HepG2 (cell line): ENCODE measurements around the gene SHFL. TPM values are rescaled to one million over a fixed set of nuclear protein-coding genes. Genes with fewer than 3 reads are reported as not detected.

Source experiments
- ATF7-NPFF ChIP-seq: sonication (generic); formaldehyde crosslinking; IDR thresholded peaks from 2 replicates; pipeline ENCODE4 v1.8.1; 2023; ENCODE audit warnings: mild to moderate bottlenecking, low read depth, missing genetic modification reagents, moderate library complexity
- ATRX ChIP-seq: sonication (generic); formaldehyde crosslinking; IDR thresholded peaks from 2 replicates; pipeline ENCODE4 v1.4.0; 2020; ENCODE audit warnings: missing genetic modification reagents, borderline replicate concordance
- GPN1 ChIP-seq: sonication (generic); formaldehyde crosslinking; IDR thresholded peaks from 2 replicates; pipeline ENCODE4 v1.5.1; 2020; ENCODE audit warnings: missing genetic modification reagents, borderline replicate concordance
- MED8 ChIP-seq: sonication (generic); formaldehyde crosslinking; IDR thresholded peaks from 2 replicates; pipeline ENCODE4 v1.8.1; 2023; ENCODE audit warnings: mild to moderate bottlenecking, missing genetic modification reagents; ENCODE audit not compliant: insufficient replicate concordance
- NONO ChIP-seq, 2 experiments: fragments of 450-650 bp in 1 of 2; sonication (generic) in 1 of 2; formaldehyde crosslinking in 1 of 2; IDR thresholded peaks in 1 of 2; conservative IDR thresholded peaks in 1 of 2; 2 replicates each; pipeline versions ENCODE4 v1.6.1 to v1.8.0; 2017 to 2022; ENCODE audit warnings: mild to moderate bottlenecking in 1 of 2, missing genetic modification reagents in 1 of 2, moderate library complexity in 1 of 2
- ZFP90 ChIP-seq: sonication (generic); formaldehyde crosslinking; IDR thresholded peaks from 2 replicates; pipeline ENCODE4 v1.8.0; 2022; ENCODE audit warnings: missing genetic modification reagents, mild to moderate bottlenecking, inconsistent platforms, borderline replicate concordance
- ZNF251 ChIP-seq: sonication (generic); formaldehyde crosslinking; IDR thresholded peaks from 2 replicates; pipeline ENCODE4 v1.9.0; 2021; ENCODE audit warnings: mild to moderate bottlenecking, missing genetic modification reagents
- polyA plus RNA-seq, 8 experiments: library from polyadenylated mRNA; depleted of rRNA in 3 of 8; stranded (reverse) in 7 of 8; unstranded in 1 of 8; fragments of >200 nt; fragmentation: Illumina TruSeq in 4 of 8; extraction: Trizol in 4 of 8; gene quantifications; 2 replicates each; pipeline versions ENCODE4 v1.2.1 to v1.2.3, GENCODE V29; 2011 to 2016; ENCODE audit warnings: low read depth in 4 of 8, missing spikeins in 1 of 8, mixed read lengths in 1 of 8; ENCODE audit not compliant: insufficient read depth in 1 of 8
- total RNA-seq, 5 experiments: library from RNA; depleted of rRNA; stranded (reverse); fragments of >200 nt; fragmentation: Illumina TruSeq; extraction: Trizol; gene quantifications; 2 replicates each; pipeline ENCODE4 v1.2.3, GENCODE V29; 2016; ENCODE audit warnings: low read depth in 1 of 5
- TF ChIP-seq, protein P1 (sequence below): sonication (generic); formaldehyde crosslinking; IDR thresholded peaks from 2 replicates; pipeline ENCODE4 v1.4.0; 2020; ENCODE audit warnings: missing genetic modification reagents, borderline replicate concordance
- TF ChIP-seq, protein P2 (sequence below): sonication (generic); formaldehyde crosslinking; IDR thresholded peaks from 2 replicates; pipeline ENCODE4 v1.5.0; 2020; ENCODE audit warnings: missing genetic modification reagents
- TF ChIP-seq, protein P3 (sequence below), 2 experiments: sonication (generic) in 1 of 2; formaldehyde crosslinking in 1 of 2; IDR thresholded peaks; 2 replicates each; pipeline versions ENCODE4 v1.5.1 to v1.6.1; 2011 to 2020; ENCODE audit warnings: borderline replicate concordance in 1 of 2, low read depth in 1 of 2, low read length in 1 of 2, mild to moderate bottlenecking in 1 of 2, missing genetic modification reagents in 1 of 2, moderate library complexity in 1 of 2
- TF ChIP-seq, protein P4 (sequence below): sonication (generic); formaldehyde crosslinking; IDR thresholded peaks from 2 replicates; pipeline ENCODE4 v1.4.0; 2020; ENCODE audit warnings: mild to moderate bottlenecking, missing genetic modification reagents
- TF ChIP-seq, protein P5 (sequence below): sonication (generic); formaldehyde crosslinking; IDR thresholded peaks from 2 replicates; pipeline ENCODE4 v1.8.0; 2022; ENCODE audit warnings: mild to moderate bottlenecking, missing genetic modification reagents; ENCODE audit not compliant: insufficient replicate concordance
- TF ChIP-seq, protein P6 (sequence below): sonication (generic); formaldehyde crosslinking; IDR thresholded peaks from 2 replicates; pipeline ENCODE4 v1.5.0; 2020; ENCODE audit warnings: missing genetic modification reagents

SHFL gene
- total and polyA plus RNA-seq, 2 of the 13 experiments (the other 11 are each of a cell fraction or from before 2014, with no cell fraction given) = 12.3 to 36.4 TPM

DNA sequence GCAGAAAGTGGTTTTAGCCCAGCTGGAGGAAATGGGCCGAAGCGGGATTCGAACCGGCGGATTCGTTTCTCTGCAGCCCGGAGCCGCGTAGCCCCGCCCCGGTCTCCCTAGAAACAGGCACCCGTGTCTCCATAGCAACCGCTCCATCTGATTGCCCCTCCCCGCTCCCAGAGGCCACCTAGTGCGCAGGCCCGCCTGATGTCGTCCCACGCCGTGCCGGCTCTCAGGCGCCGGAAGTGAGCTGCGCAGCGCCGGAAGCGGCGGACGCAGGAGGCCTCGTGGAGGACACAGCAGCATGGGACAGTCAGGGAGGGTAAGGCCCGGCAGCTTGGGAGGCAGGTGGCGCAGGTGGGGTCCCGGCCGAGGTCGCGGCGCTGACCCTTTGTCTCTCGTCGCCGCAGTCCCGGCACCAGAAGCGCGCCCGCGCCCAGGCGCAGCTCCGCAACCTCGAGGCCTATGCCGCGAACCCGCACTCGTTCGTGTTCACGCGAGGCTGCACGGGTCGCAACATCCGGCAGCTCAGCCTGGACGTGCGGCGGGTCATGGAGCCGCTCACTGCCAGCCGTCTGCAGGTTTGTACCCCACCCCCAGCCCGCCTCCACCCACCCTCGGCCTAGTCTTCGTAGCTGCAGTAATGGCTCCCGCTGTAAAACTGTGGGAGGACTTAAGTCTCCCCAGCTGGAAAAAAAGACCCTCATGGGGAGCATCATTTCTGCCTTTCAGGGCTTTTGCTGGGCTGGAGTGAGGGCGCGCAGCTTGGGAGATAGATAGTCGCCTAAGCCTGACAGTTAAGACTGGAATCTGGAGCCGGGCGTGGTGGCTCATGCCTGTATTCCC lies 20.2 kb downstream of the SHFL start, which contains the start of gene PPAN (continued):
- TF ChIP-seq, protein P1, sequence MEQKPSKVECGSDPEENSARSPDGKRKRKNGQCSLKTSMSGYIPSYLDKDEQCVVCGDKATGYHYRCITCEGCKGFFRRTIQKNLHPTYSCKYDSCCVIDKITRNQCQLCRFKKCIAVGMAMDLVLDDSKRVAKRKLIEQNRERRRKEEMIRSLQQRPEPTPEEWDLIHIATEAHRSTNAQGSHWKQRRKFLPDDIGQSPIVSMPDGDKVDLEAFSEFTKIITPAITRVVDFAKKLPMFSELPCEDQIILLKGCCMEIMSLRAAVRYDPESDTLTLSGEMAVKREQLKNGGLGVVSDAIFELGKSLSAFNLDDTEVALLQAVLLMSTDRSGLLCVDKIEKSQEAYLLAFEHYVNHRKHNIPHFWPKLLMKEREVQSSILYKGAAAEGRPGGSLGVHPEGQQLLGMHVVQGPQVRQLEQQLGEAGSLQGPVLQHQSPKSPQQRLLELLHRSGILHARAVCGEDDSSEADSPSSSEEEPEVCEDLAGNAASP (CRISPR knock-in tag) = 0 out of 2 replicates have a peak, but pooled peaks have one; percentile 24
- TF ChIP-seq, protein P2, sequence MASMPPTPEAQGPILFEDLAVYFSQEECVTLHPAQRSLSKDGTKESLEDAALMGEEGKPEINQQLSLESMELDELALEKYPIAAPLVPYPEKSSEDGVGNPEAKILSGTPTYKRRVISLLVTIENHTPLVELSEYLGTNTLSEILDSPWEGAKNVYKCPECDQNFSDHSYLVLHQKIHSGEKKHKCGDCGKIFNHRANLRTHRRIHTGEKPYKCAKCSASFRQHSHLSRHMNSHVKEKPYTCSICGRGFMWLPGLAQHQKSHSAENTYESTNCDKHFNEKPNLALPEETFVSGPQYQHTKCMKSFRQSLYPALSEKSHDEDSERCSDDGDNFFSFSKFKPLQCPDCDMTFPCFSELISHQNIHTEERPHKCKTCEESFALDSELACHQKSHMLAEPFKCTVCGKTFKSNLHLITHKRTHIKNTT = no peak
- TF ChIP-seq, protein P3, sequence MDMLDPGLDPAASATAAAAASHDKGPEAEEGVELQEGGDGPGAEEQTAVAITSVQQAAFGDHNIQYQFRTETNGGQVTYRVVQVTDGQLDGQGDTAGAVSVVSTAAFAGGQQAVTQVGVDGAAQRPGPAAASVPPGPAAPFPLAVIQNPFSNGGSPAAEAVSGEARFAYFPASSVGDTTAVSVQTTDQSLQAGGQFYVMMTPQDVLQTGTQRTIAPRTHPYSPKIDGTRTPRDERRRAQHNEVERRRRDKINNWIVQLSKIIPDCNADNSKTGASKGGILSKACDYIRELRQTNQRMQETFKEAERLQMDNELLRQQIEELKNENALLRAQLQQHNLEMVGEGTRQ (IDR thresholded peaks at IDR 0.05; ENCODE audit: low read depth, low read length) = no peak
- TF ChIP-seq, protein P3 (CRISPR knock-in tag; IDR thresholded peaks at IDR 0.05; ENCODE audit: borderline replicate concordance) = no peak
- TF ChIP-seq ATF7-NPFF (peak; percentile 81), NONO (IDR thresholded peaks at IDR 0.05) (no peak), NONO (CRISPR knock-in tag; conservative IDR thresholded peaks at IDR 0.05) (peak; percentile 54), MED8 (CRISPR knock-in tag) (no peak), GPN1 (CRISPR knock-in tag) (no peak), ATRX (CRISPR knock-in tag) (no peak), ZFP90 (CRISPR knock-in tag) (peak; percentile 70; the same call in 1 of the 2 replicates), ZNF251 (CRISPR knock-in tag) (no peak)
- TF ChIP-seq, protein P4, sequence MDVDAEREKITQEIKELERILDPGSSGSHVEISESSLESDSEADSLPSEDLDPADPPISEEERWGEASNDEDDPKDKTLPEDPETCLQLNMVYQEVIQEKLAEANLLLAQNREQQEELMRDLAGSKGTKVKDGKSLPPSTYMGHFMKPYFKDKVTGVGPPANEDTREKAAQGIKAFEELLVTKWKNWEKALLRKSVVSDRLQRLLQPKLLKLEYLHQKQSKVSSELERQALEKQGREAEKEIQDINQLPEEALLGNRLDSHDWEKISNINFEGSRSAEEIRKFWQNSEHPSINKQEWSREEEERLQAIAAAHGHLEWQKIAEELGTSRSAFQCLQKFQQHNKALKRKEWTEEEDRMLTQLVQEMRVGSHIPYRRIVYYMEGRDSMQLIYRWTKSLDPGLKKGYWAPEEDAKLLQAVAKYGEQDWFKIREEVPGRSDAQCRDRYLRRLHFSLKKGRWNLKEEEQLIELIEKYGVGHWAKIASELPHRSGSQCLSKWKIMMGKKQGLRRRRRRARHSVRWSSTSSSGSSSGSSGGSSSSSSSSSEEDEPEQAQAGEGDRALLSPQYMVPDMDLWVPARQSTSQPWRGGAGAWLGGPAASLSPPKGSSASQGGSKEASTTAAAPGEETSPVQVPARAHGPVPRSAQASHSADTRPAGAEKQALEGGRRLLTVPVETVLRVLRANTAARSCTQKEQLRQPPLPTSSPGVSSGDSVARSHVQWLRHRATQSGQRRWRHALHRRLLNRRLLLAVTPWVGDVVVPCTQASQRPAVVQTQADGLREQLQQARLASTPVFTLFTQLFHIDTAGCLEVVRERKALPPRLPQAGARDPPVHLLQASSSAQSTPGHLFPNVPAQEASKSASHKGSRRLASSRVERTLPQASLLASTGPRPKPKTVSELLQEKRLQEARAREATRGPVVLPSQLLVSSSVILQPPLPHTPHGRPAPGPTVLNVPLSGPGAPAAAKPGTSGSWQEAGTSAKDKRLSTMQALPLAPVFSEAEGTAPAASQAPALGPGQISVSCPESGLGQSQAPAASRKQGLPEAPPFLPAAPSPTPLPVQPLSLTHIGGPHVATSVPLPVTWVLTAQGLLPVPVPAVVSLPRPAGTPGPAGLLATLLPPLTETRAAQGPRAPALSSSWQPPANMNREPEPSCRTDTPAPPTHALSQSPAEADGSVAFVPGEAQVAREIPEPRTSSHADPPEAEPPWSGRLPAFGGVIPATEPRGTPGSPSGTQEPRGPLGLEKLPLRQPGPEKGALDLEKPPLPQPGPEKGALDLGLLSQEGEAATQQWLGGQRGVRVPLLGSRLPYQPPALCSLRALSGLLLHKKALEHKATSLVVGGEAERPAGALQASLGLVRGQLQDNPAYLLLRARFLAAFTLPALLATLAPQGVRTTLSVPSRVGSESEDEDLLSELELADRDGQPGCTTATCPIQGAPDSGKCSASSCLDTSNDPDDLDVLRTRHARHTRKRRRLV (CRISPR knock-in tag) = no peak
- TF ChIP-seq, protein P5, sequence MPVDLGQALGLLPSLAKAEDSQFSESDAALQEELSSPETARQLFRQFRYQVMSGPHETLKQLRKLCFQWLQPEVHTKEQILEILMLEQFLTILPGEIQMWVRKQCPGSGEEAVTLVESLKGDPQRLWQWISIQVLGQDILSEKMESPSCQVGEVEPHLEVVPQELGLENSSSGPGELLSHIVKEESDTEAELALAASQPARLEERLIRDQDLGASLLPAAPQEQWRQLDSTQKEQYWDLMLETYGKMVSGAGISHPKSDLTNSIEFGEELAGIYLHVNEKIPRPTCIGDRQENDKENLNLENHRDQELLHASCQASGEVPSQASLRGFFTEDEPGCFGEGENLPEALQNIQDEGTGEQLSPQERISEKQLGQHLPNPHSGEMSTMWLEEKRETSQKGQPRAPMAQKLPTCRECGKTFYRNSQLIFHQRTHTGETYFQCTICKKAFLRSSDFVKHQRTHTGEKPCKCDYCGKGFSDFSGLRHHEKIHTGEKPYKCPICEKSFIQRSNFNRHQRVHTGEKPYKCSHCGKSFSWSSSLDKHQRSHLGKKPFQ = no peak
- TF ChIP-seq, protein P6, sequence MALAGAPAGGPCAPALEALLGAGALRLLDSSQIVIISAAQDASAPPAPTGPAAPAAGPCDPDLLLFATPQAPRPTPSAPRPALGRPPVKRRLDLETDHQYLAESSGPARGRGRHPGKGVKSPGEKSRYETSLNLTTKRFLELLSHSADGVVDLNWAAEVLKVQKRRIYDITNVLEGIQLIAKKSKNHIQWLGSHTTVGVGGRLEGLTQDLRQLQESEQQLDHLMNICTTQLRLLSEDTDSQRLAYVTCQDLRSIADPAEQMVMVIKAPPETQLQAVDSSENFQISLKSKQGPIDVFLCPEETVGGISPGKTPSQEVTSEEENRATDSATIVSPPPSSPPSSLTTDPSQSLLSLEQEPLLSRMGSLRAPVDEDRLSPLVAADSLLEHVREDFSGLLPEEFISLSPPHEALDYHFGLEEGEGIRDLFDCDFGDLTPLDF (CRISPR knock-in tag) = no peak
